BE2C (cell line): Measurements from ENCODE around the gene ACSS3.

Experiments used
- DNase-seq: peaks from one replicate; pipeline ENCODE4 v3.0.0-alpha.2; 2020
- H3K27me3 ChIP-seq: fragments of 250-450 bp; sonication (Bioruptor Pico); 2 replicates; pipeline ENCODE4 v1.5.1; 2020; ENCODE audit warnings: mild to moderate bottlenecking
- H3K36me3 ChIP-seq: fragments of 250-450 bp; sonication (Bioruptor Pico); 2 replicates; pipeline ENCODE4 v1.5.1; 2020; ENCODE audit warnings: mild to moderate bottlenecking
- H3K4me1 ChIP-seq: fragments of 250-450 bp; sonication (Bioruptor Pico); 2 replicates; pipeline ENCODE4 v1.5.1; 2020
- H3K4me3 ChIP-seq: 2 replicates; pipeline ENCODE4 v1.5.1; 2011; ENCODE audit warnings: low read depth, low read length
- H3K9me3 ChIP-seq: fragments of 250-450 bp; sonication (Bioruptor Pico); 2 replicates; pipeline ENCODE4 v1.5.1; 2020
- TF ChIP-seq, protein P1 (sequence below): IDR thresholded peaks from 2 replicates; pipeline ENCODE4 v1.5.1; 2012; ENCODE audit warnings: mild to moderate bottlenecking, low read depth, low read length

Gene ACSS3

GRCh38 chr12:81221681-81222080 is 143.8 kb downstream of the ACSS3 start:
- DNase-seq = no peak

GRCh38 chr12:81222846-81223592 is 145.1 kb downstream of the ACSS3 start:
- TF ChIP-seq, protein P1, sequence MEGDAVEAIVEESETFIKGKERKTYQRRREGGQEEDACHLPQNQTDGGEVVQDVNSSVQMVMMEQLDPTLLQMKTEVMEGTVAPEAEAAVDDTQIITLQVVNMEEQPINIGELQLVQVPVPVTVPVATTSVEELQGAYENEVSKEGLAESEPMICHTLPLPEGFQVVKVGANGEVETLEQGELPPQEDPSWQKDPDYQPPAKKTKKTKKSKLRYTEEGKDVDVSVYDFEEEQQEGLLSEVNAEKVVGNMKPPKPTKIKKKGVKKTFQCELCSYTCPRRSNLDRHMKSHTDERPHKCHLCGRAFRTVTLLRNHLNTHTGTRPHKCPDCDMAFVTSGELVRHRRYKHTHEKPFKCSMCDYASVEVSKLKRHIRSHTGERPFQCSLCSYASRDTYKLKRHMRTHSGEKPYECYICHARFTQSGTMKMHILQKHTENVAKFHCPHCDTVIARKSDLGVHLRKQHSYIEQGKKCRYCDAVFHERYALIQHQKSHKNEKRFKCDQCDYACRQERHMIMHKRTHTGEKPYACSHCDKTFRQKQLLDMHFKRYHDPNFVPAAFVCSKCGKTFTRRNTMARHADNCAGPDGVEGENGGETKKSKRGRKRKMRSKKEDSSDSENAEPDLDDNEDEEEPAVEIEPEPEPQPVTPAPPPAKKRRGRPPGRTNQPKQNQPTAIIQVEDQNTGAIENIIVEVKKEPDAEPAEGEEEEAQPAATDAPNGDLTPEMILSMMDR = no peak
- Histone ChIP-seq H3K27me3 (peaks cover 14% of the 10 kb centered on the region; the same call in 1 of the 2 replicates), H3K9me3 (no peaks in the 10 kb centered on the region), H3K4me1 (no peaks in the 10 kb centered on the region), H3K36me3 (no peaks in the 10 kb centered on the region), H3K4me3 (no peak overlapping the region)
- no peak for DNase-seq

More at GRCh38 chr12:81221681-81222080, 143.8 kb downstream of the ACSS3 start:
- Histone ChIP-seq H3K36me3 (no peaks in the 10 kb centered on the region), H3K4me1 (no peaks in the 10 kb centered on the region), H3K27me3 (peaks cover 14% of the 10 kb centered on the region; the same call in 1 of the 2 replicates), H3K9me3 (no peaks in the 10 kb centered on the region), H3K4me3 (no peak overlapping the region)
- TF ChIP-seq, protein P1 = no peak

DNA sequence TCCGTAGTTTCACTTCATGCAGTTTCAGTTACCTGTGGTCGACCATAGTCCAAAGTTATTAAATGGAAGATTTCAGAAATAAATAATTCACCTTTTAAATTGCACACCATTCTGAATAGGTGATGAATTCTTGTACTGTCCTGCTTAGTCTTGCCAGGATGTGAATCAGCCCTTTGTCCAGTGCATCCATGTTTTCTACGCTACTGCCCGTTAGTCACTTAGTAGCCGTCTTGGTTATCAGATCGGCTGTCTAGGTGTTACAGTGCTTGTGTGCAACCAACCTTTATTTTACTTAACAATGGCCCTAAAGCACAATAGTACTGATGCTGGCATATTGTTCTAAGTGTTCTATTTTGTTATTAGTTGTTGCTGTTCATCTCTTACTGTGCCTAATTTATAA is 146.7 kb downstream of the ACSS3 start:
- Histone ChIP-seq H3K9me3 (no peaks in the 10 kb centered on the region), H3K27me3 (peaks cover 10% of the 10 kb centered on the region; the same call in 1 of the 2 replicates), H3K4me3 (no peak overlapping the region), H3K36me3 (no peaks in the 10 kb centered on the region), H3K4me1 (no peaks in the 10 kb centered on the region)
- TF ChIP-seq, protein P1 = no peak
- DNase-seq = no peak

GRCh38 chr12:81229759-81230158 is 151.9 kb downstream of the ACSS3 start:
- TF ChIP-seq, protein P1 = no peak
- DNase-seq = no peak
- peaks cover 4% of the 10 kb centered on the region; the same call in 1 of the 2 replicates for H3K27me3 ChIP-seq
- H3K9me3 ChIP-seq = no peaks in the 10 kb centered on the region
- no peaks in the 10 kb centered on the region for H3K36me3 ChIP-seq
- no peak overlapping the region for H3K4me3 ChIP-seq
- H3K4me1 ChIP-seq = no peaks in the 10 kb centered on the region

DNA sequence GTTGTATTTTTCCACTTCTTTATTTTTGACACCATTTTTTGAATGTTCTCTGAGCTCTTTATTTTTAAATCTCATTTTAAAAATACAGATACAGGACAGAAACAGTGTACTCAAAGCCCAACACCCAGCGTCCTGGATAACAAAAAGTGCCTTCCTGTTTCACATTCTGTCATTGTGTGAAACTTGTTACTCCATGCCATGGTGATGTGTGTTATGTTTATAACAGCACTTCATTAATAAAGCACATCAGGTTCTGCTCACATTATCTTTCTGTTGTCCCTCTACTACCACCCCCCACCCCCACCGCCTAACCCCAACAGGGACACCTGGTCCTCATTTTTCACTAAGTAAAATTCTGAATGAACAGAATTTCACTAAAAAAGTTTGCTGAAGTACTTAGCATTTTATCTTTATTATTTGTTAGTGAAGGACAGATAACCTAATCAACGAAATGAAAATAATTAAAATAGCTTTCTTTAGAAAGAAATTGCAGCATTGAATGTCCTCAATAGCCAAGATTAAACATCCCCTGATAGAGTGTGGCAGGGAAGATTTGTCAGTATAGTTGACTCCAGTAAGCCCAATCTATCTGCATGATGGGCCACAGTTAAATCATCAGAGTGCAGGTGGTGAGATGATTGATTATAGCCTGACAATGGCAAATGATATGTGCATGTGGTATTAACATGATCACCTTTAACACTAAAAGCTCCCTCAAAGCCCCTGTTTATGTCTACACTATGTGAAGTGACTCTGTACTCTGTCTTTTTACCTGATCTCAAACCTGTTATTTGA is 153.9 kb downstream of the ACSS3 start:
- no peak for DNase-seq
- no peak overlapping the region for H3K4me3 ChIP-seq
- no peaks in the 10 kb centered on the region for H3K36me3 ChIP-seq
- no peaks in the 10 kb centered on the region for H3K4me1 ChIP-seq
- TF ChIP-seq, protein P1 = no peak
- no peaks in the 10 kb centered on the region for H3K9me3 ChIP-seq
- H3K27me3 ChIP-seq = no peaks in the 10 kb centered on the region

GRCh38 chr12:81245458-81245857 is 167.6 kb downstream of the ACSS3 start:
- no peak overlapping the region for H3K4me3 ChIP-seq
- H3K9me3 ChIP-seq = no peaks in the 10 kb centered on the region
- H3K27me3 ChIP-seq = peaks cover 3% of the 10 kb centered on the region; the same call in 1 of the 2 replicates
- DNase-seq = no peak
- TF ChIP-seq, protein P1 = no peak
- no peaks in the 10 kb centered on the region for H3K36me3 ChIP-seq
- no peaks in the 10 kb centered on the region for H3K4me1 ChIP-seq
